ENCODE measurements around the gene KCNQ4.

Gene KCNQ4

GRCh38 chr1:40870135-40870728, 86.6 kb downstream of the KCNQ4 start:
- no peak for DNase-seq

GRCh38 chr1:40872276-40872675, 88.7 kb downstream of the KCNQ4 start:
- DNase-seq = no peak

DNA sequence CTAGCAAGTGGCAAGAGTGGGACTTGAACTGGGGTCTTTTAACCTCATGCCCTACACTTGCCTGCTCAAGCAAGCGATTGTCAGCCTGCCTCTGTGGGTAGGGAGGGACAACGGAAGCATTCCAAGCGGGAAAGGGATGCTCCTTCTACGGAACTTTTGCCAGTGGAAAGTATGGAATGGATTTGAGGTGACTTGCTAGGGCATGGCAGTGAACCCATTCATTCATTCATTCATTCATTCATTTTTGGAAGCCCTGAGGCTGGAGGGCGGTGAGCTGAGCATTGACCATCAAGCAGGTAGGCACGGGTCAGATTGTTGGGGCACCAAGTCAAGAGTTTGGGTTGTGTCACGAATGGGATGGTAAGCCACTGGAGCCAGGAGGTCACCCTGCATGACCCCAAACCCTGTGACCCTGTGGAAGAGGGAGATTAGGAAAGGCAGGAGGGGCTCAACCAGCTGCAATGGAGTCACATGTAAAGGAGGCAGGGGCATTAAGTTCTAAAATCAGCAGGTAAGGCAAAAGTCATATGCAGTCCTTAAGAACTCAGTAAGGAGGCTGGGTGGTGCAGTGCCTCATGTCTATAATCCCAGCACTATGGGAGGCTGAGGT, 90.4 kb downstream of the KCNQ4 start:
- DNase-seq = no peak

- DNase-seq = no peak
These were observed 92.8 kb downstream of the KCNQ4 start for GRCh38 chr1:40876436-40876761.

DNA sequence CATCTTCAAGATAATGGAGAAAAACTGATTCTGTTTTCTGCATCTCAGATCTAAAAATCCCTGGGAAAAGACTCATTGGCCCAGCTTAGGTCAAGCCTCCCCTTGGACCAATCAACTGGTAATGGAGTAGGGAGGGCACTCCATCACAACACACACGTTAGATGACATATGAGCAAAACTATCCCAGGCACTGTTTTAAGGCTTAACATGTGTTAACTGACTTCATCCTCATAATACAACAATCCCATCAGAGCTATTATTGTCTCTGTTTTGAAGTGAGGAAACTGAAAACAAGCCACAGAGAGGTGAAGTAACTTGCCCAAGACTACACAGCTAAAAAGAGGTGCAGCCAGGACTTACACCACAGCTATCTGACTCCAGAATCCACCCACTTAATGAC, 93.3 kb downstream of the KCNQ4 start:
- DNase-seq = no peak

DNA sequence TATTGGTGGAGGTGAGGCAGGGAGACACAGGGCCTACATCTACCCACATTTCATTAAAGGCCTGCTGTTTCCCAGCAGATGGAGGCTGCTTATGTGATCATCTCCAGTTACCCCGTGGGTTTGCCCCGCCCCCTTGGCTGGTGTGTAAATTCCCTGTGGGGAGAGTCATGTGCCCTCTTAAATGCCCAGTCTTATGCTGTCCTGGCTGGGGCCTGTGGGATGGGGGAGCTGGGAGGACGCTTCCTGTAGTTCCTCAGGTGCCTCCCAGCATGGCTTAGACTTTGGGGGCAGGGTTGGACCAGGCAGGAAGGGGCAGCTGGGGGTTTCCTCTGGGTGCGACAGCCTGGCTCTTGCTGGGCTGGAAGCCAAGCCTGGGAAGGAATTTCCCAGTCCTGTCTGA, 94.1 kb downstream of the KCNQ4 start:
- DNase-seq = no peak

DNA sequence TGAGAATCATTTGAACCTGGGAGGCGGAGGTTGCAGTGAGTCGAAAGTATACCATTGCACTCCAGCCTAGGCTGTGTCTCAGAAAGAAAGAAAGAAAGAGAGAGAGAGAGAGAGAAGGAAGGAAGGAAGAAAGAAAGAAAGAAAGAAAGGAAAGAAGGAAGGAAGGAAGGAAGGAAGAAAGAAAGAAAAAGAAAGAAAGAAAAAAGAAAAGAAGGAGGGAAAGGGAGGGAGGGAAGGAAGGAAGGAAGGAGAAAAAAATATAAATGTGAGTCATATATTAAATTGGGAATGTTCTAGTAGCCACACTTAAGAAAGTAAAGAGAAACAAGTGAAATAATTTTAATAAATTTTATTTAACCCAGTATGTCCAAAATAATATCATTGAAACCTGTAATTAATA, 95.3 kb downstream of the KCNQ4 start:
- DNase-seq = no peak

DNA sequence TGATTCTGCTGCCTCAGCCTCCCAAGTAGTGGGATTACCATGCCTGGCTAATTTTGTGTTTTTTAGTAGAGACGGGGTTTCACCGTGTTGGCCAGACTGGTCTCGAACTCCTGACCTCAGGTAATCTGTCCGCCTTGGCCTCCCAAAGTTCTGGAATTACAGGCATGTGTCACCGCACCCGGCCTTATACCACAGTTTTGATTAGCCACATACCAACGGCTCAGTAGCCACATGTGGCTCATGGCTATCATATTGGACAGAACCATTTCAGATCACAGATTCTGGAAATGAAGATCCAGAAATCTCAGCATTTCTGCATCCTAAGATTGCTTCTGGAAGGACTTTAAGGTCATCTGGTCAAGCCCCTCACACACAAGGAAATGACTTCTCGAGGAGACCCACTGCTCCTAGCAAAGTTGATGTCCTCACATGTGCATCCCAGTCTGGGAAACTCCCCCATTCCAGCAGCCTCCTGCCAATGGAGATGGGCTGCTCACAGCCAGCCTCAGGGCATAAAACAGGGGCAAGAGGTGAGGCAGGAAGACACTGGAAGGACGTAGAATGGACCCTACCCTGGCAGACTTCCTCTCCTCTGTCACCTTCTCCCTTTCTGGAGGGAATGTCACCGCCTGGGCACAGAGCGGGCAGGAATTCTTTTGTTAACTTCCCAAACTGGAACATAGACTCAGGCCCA, 96.0 kb downstream of the KCNQ4 start:
- DNase-seq = no peak

DNA sequence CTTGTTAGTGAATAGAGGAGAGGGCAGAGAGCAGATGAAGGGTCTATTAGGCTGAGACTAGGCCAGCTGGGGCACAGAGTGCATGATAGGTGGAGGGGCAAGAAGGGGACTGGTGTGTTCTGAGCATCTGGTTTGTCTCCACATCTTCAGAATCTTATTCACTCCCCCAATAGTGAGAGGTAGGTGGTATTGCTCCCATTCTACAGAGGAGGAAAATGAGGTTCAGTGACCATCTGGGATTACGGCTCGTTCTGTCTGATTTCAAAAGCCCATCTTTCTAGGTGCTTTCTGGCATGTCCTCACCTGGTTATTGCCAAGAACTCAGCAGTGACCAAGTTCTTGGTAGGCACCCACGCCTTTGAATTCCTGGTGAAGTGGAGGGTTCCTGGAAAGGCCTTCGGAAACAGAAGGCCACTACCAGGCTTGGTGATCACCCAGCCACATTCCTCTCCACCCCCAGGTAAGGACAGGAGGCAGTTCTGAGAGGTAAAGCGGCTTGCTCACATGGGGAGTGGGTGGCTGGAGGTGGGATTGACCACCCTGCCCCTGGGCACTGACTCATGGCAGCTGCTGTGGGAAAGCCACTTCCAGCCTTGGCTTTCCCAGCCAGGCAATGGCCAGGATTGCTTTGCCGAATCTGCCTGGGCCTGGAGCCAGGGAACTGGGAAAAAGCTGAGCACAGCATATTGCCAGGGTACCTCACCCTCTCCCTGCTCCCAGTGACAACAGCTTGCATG, 97.4 kb downstream of the KCNQ4 start:
- no peak for DNase-seq

GRCh38 chr1:40884055-40884795, 100.6 kb downstream of the KCNQ4 start:
- DNase-seq = no peak

GRCh38 chr1:40886318-40887011, 102.9 kb downstream of the KCNQ4 start:
- DNase-seq = no peak

DNA sequence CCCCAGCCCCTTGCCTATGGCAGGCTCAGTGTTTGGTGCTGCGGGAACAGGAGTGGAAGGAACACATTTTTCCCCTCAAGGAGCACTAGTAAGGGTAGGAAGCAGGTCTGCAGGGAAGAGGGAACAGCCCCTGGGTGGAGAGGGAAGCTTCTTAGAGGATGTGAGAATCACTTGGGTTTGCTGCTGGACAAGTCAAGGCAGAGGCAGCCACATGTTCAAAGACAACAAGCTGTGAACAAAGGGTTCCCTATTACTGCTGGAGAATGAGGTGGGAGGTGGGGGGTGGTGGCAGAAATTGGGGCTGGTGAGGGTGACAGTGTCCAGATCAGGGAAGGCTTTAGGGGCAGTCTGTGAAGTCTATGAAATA, 103.4 kb downstream of the KCNQ4 start:
- DNase-seq = no peak

- no peak for DNase-seq
These were observed 104.1 kb downstream of the KCNQ4 start for GRCh38 chr1:40887652-40888051.

All from RPMI8226 (cell line).